G401 (cell line): ENCODE results near the gene LDB2. TPM values are rescaled to one million over a fixed set of nuclear protein-coding genes. Genes with fewer than 3 reads are reported as not detected.

ENCODE experiments used
- DNase-seq: peaks from one replicate; pipeline ENCODE4 v3.0.0-alpha.2; 2015; ENCODE audit warnings: low spot score
- in situ Hi-C: cut with HindIII; loops from 2 replicates; pipeline ENCODE4 v1.10.0; 2016; ENCODE audit warnings: low sequenced_read_pairs, mixed read lengths
- total RNA-seq: library from RNA; depleted of rRNA; stranded (reverse); fragments of >200 nt; shearing (Covaris generic); gene quantifications from 2 replicates; pipeline ENCODE4 v1.2.3, GENCODE V29; 2014

The LDB2 gene
- total RNA-seq, 1 experiment from 2014 or later, result not detected

GRCh38 chr4:16770710-16771285, 127.6 kb downstream of the LDB2 start:
- in situ Hi-C loops, result no loop called here
- DNase-seq, result no peak

GRCh38 chr4:16767861-16768260, 130.6 kb downstream of the LDB2 start:
- in situ Hi-C loops, result no loop called here

DNA sequence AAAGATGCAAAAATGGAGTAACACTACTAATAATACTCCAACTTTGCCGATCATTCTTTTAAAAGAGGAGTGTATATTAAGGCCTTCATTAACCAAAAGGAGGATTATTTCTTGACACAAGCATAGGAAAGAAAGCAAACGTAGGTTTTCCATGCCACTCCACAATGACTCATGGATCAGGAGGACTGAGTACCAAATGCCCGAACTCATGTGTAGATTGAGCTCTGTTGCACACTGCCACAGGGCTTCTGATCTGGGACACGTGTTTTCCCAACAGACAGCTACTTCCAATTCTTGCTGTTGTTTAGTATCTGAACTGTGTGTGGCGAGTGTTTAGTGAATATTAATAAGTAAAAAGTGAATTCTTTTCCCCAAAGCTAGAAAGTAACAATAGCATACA, 131.2 kb downstream of the LDB2 start:
- no peak for DNase-seq
- in situ Hi-C loops, result no loop called here

More at GRCh38 chr4:16767861-16768260, 130.6 kb downstream of the LDB2 start:
- no peak for DNase-seq

GRCh38 chr4:16765546-16765945, 132.9 kb downstream of the LDB2 start:
- in situ Hi-C loops, result no loop called here
- DNase-seq, result no peak

DNA sequence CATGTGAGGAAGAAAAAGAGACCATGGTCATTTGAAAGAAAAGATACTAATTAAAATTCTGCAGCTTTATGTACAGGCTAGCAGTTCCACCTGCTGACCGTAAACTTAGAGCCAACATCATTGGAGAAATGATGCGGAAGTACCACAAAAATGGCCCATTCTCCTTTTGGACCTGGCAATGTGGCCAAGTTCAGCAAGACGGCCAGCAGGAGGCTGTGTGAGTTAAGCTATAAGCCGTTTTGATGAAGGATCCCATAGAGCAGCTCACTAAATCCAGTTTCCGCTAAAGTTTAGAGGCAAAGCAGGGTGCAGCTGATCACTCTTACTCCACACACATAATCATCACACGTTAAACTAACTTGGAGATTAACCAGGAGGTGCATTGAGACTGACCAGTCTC, 133.8 kb downstream of the LDB2 start:
- no peak for DNase-seq
- in situ Hi-C loops, result no loop called here

- DNase-seq, result no peak
Observed at GRCh38 chr4:16760617-16761363, 137.7 kb downstream of the LDB2 start.

DNA sequence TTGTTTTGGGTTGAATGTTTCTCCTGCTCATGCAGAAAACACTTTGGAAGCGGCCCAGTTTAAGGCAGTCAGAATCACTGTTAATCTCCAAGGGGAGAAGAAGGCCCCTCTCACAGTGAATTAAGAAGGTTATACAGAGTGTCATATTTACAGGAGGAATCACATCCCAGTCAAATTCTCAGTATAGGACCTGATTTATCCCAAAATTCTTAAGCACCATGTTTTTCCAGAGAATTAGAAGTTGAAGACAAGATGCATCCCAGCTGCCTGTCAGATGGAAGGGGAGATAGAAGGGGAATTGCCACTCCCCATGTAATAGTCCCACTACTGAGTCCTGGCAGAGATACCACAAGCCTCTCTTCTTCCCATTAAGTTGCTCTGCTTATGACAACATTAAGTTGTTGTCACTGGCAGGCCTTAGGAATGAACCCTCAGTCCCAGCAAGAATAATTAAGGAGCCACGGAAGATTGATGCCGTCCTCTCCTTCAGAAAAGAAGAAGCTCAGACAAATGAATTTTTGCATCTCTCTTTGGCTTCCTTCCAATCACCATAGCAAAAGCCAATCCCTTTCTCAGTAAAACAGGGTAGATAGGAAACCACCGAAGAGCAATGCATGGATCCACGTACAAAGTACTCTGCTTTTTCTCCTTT, 138.4 kb downstream of the LDB2 start:
- in situ Hi-C loops, result no loop called here
- no peak for DNase-seq

More at GRCh38 chr4:16760617-16761363, 137.7 kb downstream of the LDB2 start:
- in situ Hi-C loops, result no loop called here

DNA sequence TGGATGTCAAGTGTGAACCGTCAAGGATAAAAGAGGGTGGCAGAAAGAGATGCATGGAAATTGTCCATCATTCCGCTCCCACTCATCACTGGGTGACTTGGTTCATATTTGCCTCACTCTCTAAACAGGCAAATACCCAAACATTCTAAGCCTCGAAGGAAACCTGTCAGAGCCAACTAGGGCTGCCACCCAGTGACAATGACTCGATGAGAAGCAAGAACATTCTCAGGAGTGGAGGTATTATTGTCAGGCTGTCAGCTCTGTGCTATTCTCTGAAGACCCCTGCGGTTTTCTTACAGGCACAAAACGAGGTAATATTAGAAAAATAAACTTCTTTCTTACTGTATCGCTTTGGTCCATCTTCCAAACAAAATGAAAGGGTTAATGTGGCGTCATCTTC, 139.6 kb downstream of the LDB2 start:
- in situ Hi-C loops, result no loop called here
- no peak for DNase-seq

DNA sequence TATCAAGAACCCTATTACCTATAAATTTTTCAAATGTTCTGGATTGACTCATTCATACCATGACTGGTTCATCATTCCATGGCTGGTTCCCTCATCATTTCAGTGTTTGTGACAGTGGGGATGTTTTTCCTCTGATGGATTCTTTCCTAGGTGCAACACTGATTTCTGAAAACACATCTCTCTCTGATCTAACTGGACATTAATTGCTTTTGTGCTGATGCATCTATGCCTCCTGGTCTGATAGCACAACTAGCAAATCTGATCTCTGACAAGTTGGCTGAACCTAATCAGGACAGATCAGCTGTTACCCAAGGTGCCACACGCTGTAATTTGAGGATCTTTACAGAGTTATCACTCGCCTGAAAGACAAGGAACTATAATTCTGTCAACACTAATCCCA, 140.2 kb downstream of the LDB2 start:
- in situ Hi-C loops, result no loop called here
- DNase-seq, result no peak

GRCh38 chr4:16757080-16757521, 141.3 kb downstream of the LDB2 start:
- DNase-seq, result no peak
- in situ Hi-C loops, result no loop called here

DNA sequence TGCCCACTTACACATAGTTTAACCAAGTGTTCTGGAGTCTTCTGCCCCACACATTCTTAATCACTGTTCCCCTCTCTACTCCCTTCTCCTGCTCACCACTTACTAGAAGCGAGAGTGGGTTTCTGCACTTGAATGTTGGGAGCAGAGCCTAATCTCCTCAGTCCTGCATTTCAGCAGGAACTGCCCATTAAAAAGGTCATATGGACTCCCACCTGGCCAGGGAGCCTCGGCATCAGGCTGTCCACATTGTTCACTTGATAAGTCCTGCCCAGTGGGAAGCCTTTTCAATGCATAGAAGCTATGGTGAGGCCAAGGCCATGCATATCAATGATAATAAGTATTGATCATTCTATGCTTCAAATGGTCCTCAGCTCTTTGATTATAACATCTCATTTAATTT, 144.3 kb downstream of the LDB2 start:
- in situ Hi-C loops, result no loop called here
- DNase-seq, result no peak

DNA sequence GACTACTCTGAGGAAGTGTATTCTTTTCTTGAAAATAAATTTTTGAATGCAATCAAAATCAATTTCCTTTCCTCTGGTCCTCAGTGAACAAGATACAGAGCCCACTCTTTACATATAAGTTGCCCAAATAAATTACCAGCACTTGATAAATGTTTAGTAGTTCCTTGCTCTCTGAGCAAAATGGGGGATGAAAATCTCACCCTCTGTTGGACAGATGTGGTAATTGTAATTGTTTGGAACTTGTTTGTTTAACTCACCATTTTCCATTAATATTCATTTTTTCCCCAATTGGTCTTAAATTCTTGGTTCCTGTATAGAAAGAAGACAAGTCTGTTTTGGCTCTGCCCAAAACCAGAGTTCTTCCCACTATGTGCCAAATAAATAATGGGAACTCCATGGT, 146.3 kb downstream of the LDB2 start:
- in situ Hi-C loops, result no loop called here
- no peak for DNase-seq

- in situ Hi-C loops, result no loop called here
- DNase-seq, result no peak
Observed at GRCh38 chr4:16750882-16751642, 147.4 kb downstream of the LDB2 start.

DNA sequence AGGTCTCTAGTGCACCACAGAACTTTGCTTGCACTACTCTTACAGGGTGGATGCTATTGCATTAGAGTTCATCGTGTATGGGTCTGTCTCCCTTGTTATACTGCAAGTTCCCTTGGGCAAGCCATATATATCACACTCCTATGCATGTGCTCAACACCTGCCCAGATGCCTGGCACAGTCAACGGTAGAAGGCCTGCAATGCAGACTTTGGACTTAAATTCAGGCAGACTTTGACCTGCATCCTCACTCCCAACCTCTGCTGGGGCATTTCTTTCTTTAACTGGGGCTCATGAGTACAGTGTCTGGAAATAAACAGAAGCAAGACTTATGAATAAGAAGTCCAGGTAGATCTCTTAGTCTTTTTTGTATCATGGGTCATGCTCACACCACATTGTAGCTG, 148.2 kb downstream of the LDB2 start:
- in situ Hi-C loops, result no loop called here
- DNase-seq, result no peak

DNA sequence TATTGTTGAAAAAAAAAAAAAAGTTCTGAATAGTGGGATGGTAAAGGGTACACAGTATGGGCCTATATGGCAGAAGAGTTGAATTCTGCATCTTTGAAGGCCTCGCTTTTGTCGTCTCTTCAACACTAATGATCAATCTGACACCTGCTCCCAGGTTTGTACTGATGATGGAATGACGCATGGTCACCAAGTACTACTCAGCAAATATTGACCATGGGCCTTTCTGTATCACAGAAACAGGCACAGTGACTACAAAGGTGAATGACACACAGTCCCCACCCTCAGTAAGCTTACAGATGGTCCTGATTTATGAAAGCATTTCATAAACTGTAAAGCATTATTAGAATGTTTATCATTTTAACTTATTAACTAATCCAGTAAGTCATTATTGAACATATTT, 152.6 kb downstream of the LDB2 start:
- no peak for DNase-seq
- in situ Hi-C loops, result no loop called here

DNA sequence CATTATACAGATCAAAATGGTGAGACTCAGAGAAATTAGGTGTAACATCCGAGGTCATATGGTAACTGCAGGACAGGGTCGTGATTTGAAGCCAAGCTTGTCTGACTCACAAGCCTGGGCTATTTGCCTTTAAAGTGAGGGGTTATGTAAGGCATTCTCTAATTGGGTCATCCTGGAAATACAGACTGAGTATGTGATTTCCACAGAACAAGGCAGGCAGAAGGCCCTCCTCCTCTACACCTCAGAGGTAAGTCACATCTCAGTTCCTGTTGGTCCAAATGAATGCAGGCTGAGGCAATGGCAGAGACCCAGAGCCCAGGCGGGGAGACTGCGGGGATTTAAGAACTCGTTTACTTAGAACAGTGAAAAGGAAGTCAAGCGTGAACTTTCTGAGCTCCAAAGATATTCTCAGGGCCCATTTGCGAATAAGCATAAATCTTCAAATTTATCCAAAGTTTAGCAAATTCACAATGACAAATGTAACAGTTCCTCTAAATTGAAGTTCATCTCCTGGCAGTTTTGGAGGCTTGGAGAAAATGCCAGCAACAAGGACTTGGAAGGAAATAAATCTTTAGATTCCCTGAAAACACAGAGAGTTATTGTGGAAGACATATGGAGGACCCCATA, 153.3 kb downstream of the LDB2 start:
- DNase-seq, result no peak
- in situ Hi-C loops, result no loop called here

GRCh38 chr4:16741287-16741686, 157.2 kb downstream of the LDB2 start:
- in situ Hi-C loops, result no loop called here
- no peak for DNase-seq

DNA sequence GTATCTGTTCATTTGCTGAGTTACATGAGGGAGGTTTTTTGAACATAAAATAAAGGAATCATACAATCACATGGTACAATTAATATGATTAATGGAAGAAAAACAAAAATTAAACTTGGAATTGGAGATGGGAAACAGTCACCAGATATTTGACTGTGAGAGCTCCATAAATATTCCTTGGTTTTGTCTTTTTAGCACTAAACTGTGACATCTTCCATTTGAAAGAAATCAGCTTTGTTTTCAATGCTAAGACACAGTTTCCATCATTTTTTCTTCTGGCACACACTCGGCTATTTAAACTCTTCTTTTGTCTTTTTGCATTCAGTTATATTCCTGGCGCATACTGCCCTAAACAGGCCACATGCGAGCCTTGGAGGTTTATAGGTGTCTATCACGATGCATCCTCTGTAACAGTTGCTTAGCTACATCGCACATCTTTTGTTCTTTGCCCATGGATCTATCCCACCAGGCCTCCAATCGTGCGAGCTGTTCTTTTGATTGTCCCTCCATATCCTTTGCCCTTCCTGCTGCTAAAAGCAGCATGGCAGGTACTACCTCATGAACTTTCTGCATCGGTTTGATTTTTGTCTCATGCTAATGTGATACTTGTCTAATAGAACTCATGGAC, 158.3 kb downstream of the LDB2 start:
- in situ Hi-C loops, result no loop called here
- DNase-seq, result no peak

GRCh38 chr4:16738558-16738957, 159.9 kb downstream of the LDB2 start:
- no peak for DNase-seq
- in situ Hi-C loops, result no loop called here
